HG02763 (cell line): Measurements from ENCODE around the gene SERF1B.
"Not testable (repeated sequence)": the region's sequence is repeated elsewhere in the genome, so short reads cannot be mapped to it uniquely, and the experiment has no call there.

ENCODE experiments used
- ATAC-seq: cut with Tn5 transposase; IDR thresholded peaks from one replicate; pipeline ENCODE4 v1.9.1; 2021; ENCODE audit warnings: mild to moderate bottlenecking, moderate library complexity; ENCODE audit not compliant: unreplicated experiment

The SERF1B gene

DNA sequence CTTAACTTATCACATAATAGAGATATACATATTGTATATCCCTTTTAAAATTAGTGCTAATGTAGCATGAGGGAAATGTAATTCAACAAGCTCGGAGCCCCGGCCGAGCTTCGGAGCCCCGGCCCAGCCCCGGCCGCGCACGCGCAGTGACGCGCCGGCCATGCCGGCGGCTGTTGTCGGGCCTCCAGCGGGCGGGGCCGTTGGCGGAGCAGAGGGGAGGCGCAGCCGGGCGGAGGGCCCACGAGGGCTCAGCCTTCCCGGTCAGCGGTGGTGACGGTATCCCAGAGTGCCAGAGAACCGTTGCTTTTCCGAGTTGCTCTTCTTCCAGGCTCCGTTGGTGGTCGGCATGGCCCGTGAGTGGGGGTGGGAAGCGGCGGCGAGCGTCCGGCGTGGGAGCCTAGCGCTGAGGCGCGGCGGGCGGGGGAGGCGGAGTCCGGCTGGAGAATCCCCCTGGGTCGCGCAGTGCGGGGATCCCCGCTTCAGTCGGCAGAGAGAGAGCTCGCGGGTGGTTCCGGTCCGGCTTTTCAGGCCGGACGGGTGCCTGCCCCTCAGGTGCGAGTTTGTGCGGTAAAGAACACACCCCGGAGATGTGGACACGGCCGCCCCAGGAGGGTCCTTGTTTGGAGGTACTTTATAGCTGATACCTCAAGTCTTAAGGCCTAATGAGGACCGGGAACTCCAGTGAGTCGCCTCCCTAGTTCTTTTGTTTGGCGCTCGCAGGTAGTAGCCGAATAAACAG lies at the start of gene SERF1B:
Gene SERF1B, plus strand, starts transcription at position 146 of the 739 bp plus-strand sequence. Its CDS starts 201 bp downstream, at position 347.
- ATAC-seq = peak; percentile 90

GRCh38 chr5:69991713-69992112 lies 33.3 kb upstream of the SERF1B start:
- ATAC-seq = not testable (repeated sequence)

DNA sequence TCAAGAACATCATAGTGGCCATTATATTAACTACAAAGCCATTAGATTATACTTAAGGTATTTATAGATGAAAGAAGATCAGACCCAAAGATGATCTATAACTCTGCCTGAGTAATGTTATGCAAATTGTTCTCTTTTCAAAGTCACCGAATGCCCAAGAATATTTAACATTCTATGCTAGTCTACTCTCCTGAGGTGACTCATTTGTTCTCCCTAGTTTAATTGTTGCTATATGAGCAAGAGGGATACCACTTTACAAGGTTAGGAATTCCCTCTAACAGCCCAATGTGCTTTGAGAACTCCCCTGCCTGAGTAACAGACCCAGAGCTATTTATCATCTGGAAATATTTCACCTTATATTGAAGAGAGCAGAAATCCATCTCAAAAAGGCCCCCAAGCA lies 29.5 kb upstream of the SERF1B start:
- not testable (repeated sequence) for ATAC-seq

DNA sequence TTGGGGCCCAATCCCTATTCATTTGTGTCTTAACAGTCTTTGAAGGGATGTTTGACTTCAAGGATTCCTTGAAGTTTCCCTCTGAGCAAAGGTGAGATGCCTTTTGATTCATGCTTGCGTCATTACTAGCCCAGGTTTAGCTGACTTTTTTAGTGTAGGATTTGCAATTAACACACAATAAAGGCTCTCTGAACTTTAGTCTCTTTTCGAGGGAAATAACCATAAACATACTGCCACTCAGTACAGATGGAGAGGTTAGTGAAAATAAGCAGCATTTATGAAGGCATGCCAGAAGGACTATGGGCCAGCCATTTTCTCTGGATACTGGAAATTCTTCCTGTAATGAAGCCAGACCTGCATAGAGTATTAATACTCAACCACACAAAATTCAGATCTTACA lies 4.4 kb upstream of the SERF1B start:
- not testable (repeated sequence) for ATAC-seq

DNA sequence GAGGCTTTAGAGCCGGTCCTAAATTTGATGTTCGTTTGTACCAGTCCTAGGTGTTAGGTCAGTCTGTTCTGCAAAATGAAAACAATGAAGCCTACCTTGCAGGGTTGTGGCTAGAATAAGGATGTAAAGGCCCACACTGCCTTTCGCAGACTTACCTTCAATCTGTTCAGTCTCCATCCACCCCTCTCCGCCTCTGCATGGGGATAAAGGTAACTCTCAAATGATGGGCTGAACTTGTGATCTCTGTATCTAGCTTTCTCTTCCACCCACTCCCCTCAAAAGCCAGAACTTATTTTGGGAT lies 744 bp downstream of the SERF1B start:
- peak; percentile 6 for ATAC-seq

DNA sequence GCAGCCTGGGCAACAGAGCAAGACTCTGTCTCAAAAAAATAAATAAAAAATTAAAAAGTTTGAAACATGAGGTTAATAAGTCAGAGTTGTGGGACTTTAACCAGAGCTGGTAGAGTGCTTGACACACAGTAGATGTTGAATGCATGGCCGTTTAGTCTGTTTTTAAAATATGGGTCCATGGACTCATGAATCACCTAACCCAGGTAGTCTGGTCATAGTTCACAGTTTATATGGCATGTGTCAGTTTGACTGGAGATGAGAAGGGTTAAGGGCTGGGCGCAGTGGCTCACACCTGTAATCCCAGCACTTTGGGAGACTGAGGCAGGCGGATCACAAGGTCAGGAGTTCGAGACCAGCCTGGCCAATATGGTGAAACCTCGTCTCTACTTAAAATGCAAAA lies 6.2 kb downstream of the SERF1B start:
- ATAC-seq = not testable (repeated sequence)

GRCh38 chr5:70041411-70041810 lies 16.4 kb downstream of the SERF1B start:
- not testable (repeated sequence) for ATAC-seq

- peak; percentile 9 for ATAC-seq
These were observed 24.7 kb downstream of the SERF1B start for GRCh38 chr5:70049790-70050142.

DNA sequence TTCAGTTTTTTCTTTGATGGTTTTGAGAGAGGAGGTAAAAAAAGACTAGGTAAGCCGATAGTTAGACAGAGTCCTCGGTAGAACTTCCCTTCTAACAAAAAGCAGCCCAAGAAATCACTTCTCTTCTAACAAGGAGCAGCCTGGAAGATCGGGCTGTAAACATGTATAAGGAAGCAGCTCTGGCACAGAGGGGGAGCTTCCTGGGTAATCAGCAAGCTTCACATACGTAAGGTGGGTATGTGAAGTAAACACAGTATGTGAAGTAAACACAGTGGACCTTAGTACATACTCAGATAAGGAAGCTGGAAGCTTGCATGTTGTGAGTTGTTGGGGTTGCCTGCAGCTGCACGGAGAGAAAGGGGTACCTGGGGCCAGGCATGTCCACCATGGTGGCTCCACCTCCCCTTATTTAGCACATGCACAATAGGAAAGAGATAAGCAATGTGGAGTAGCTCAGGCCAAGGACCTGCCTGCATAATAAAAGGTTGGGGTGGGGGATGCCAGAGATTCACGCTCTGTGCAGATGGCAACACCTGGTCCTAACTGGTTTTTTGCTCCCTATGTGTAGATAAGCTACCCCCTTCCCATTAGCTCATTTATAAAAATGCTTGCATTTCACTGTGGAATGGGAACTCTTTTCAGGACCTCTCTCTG lies 31.4 kb downstream of the SERF1B start:
- not testable (repeated sequence) for ATAC-seq

- ATAC-seq = not testable (repeated sequence)
These were observed 32.1 kb downstream of the SERF1B start for GRCh38 chr5:70057140-70057539.

DNA sequence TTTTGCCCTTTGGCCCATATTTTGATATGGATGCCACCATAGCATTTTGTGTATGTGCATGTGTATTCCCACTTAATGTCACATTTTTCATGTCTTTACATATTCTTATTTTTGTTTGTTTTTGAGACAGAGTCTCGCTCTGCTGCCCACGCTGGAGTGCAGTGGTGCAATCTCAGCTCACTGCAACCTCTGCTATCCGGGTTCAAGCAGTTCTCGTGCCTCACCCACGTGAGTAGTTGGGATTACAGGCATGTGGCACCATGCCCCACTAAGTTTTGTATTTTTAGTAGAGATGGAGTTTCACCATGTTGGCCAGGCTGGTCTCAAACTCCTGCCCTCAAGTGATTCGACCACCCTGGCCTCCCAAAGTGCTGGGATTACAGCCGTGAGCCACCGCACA lies 52.6 kb downstream of the SERF1B start:
- not testable (repeated sequence) for ATAC-seq

GRCh38 chr5:70088907-70089464 lies 63.9 kb downstream of the SERF1B start:
- not testable (repeated sequence) for ATAC-seq

GRCh38 chr5:70091776-70092175 lies 66.7 kb downstream of the SERF1B start:
- not testable (repeated sequence) for ATAC-seq
